Loucy (cell line): ENCODE results near the gene FHAD1.

ENCODE experiments used
- H2AFZ ChIP-seq: fragments of 200-600 bp; sonication (generic); 2 replicates; pipeline ENCODE4 v1.6.0; 2016; ENCODE audit warnings: antibody characterized with exemption, mild to moderate bottlenecking, low read length, moderate library complexity
- H3F3A ChIP-seq: fragments of 200-600 bp; 2 replicates; pipeline ENCODE4 v1.6.0; 2016; ENCODE audit warnings: antibody characterized with exemption, low read depth, mild to moderate bottlenecking
- H3K27me3 ChIP-seq: fragments of 200-600 bp; sonication (generic); 2 replicates; pipeline ENCODE4 v1.6.1; 2014; ENCODE audit warnings: low read length, mild to moderate bottlenecking; ENCODE audit not compliant: insufficient read depth, poor library complexity, severe bottlenecking
- H3K36me3 ChIP-seq: fragments of 200-600 bp; sonication (generic); 2 replicates; pipeline ENCODE4 v1.6.1; 2016; ENCODE audit warnings: low read length; ENCODE audit not compliant: insufficient read depth
- H3K4me1 ChIP-seq: fragments of 200-600 bp; sonication (generic); 2 replicates; pipeline ENCODE4 v1.5.1; 2014; ENCODE audit warnings: low read length, mild to moderate bottlenecking; ENCODE audit not compliant: insufficient read depth, poor library complexity, severe bottlenecking
- H3K4me2 ChIP-seq: fragments of 200-600 bp; sonication (generic); 2 replicates; pipeline ENCODE4 v1.6.0; 2014; ENCODE audit warnings: antibody characterized with exemption, low read length, low read depth, mild to moderate bottlenecking; ENCODE audit not compliant: poor library complexity, severe bottlenecking
- H3K4me3 ChIP-seq: fragments of 200-600 bp; sonication (generic); 2 replicates; pipeline ENCODE4 v1.5.1; 2014; ENCODE audit warnings: low read length, mild to moderate bottlenecking, mixed read lengths; ENCODE audit not compliant: poor library complexity, severe bottlenecking
- H3K79me2 ChIP-seq: fragments of 200-600 bp; sonication (generic); 2 replicates; pipeline ENCODE4 v1.6.1; 2014; ENCODE audit warnings: low read length; ENCODE audit not compliant: insufficient read depth
- H3K9ac ChIP-seq: fragments of 200-600 bp; sonication (generic); 2 replicates; pipeline ENCODE4 v1.6.0; 2014; ENCODE audit warnings: mild to moderate bottlenecking, low read depth, low read length, moderate library complexity; ENCODE audit not compliant: poor library complexity, severe bottlenecking
- H3K9me2 ChIP-seq: fragments of 200-600 bp; sonication (generic); replicated peaks from 2 replicates; pipeline ENCODE4 v1.6.1; 2016; ENCODE audit warnings: low read depth, low read length, mixed read lengths
- H3K9me3 ChIP-seq: fragments of 200-600 bp; sonication (generic); 2 replicates; pipeline ENCODE4 v1.6.1; 2014; ENCODE audit warnings: mild to moderate bottlenecking, antibody characterized with exemption, low read length, low read depth; ENCODE audit not compliant: insufficient read depth
- H4K20me1 ChIP-seq: fragments of 200-600 bp; sonication (generic); 2 replicates; pipeline ENCODE4 v1.6.0; 2014; ENCODE audit warnings: antibody characterized with exemption, low read length, mild to moderate bottlenecking; ENCODE audit not compliant: insufficient read depth, poor library complexity, severe bottlenecking
- EZH2phosphoT487 ChIP-seq: fragments of 200-600 bp; IDR thresholded peaks from 2 replicates; pipeline ENCODE4 v1.6.1; 2018; ENCODE audit warnings: antibody characterized with exemption, mild to moderate bottlenecking, moderate library complexity, borderline replicate concordance
- TF ChIP-seq, protein P1 (sequence below): fragments of 200-600 bp; sonication (generic); conservative IDR thresholded peaks from 2 replicates; pipeline ENCODE4 v1.5.1; 2014; ENCODE audit warnings: mild to moderate bottlenecking, antibody characterized with exemption, low read length

Gene FHAD1

DNA sequence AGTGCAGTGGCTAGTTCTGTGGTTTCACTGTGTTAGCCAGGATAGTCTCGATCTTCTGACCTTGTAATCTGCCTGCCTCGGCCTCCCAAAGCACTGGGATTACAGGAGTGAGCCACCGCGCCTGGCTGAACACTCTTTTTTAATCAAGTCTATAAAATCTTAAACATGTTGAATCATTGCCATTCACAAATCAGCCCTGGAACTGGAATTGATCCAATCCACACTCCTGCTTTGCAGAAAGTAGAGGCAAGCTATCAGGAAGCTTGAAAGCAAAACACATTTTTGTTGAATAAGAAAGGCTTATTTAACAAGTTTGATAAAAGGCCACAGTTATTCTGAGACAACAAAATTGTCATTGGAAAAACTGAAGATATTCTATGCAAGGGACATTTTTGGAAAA lies 144.3 kb downstream of the FHAD1 start:
- Histone ChIP-seq H3K36me3 (no peaks in the 10 kb centered on the region), H2AFZ (no peak overlapping the region), H3K4me1 (no peaks in the 10 kb centered on the region), H3K9me2 (no peaks in the 10 kb centered on the region), H3K9ac (no peak overlapping the region), H4K20me1 (no peaks in the 10 kb centered on the region), H3K4me2 (no peak overlapping the region), H3K4me3 (no peak overlapping the region), H3K9me3 (no peaks in the 10 kb centered on the region), H3F3A (no peaks in the 10 kb centered on the region), H3K27me3 (no peaks in the 10 kb centered on the region), H3K79me2 (no peaks in the 10 kb centered on the region)
- TF ChIP-seq EZH2phosphoT487: no peak
- TF ChIP-seq, protein P1, sequence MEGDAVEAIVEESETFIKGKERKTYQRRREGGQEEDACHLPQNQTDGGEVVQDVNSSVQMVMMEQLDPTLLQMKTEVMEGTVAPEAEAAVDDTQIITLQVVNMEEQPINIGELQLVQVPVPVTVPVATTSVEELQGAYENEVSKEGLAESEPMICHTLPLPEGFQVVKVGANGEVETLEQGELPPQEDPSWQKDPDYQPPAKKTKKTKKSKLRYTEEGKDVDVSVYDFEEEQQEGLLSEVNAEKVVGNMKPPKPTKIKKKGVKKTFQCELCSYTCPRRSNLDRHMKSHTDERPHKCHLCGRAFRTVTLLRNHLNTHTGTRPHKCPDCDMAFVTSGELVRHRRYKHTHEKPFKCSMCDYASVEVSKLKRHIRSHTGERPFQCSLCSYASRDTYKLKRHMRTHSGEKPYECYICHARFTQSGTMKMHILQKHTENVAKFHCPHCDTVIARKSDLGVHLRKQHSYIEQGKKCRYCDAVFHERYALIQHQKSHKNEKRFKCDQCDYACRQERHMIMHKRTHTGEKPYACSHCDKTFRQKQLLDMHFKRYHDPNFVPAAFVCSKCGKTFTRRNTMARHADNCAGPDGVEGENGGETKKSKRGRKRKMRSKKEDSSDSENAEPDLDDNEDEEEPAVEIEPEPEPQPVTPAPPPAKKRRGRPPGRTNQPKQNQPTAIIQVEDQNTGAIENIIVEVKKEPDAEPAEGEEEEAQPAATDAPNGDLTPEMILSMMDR: no peak

DNA sequence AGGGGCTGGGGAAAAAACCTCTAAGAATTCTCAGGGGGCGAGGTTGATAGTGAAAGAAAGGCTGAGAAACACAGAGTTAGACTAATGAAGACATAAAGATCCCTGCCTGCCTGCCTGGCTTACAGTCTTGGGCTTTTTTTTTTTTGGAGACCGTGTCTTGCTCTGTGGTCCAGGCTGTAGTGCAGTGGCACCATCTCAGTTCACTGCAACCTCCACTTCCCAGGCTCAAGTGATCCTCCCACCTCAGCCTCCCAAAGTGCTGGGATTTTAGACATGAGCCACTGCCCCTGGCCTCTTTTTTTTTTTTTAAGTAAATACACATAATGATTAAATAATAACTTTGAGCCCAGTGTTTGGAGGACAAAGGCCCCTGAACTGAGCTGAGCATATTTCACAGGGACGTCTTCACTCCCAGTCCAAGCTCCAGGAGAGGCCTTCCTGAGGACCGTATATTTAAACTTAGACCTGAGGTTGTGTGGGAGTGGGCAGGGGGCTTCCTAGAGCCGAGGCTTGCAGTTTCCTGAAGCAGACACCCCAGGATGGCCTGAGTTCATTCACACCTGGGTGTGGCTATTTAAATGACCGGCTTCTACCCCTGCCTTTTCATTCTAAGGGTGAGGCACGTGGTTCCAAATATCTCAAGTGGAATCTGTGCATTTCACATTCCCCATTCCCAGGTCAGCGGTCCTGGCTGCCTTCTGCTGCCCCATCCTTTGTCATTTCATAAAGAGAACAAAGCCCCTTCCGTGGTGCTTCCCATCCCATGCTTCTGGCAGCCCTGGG lies 146.6 kb downstream of the FHAD1 start:
- Histone ChIP-seq H3K4me1 (no peaks in the 10 kb centered on the region), H3K36me3 (no peaks in the 10 kb centered on the region), H3K4me2 (no peak overlapping the region), H3K9me3 (no peaks in the 10 kb centered on the region), H3K4me3 (no peak overlapping the region), H2AFZ (no peak overlapping the region), H3K27me3 (no peaks in the 10 kb centered on the region), H3K9me2 (no peaks in the 10 kb centered on the region), H4K20me1 (no peaks in the 10 kb centered on the region), H3F3A (no peaks in the 10 kb centered on the region), H3K79me2 (no peaks in the 10 kb centered on the region), H3K9ac (no peak overlapping the region)
- no peak for TF ChIP-seq EZH2phosphoT487
- TF ChIP-seq, protein P1: no peak

GRCh38 chr1:15394258-15394690 lies 147.3 kb downstream of the FHAD1 start:
- H3K9me2 ChIP-seq: no peaks in the 10 kb centered on the region
- H2AFZ ChIP-seq: no peak overlapping the region

More at GRCh38 chr1:15394258-15394690, 147.3 kb downstream of the FHAD1 start:
- Histone ChIP-seq H3K4me1 (no peaks in the 10 kb centered on the region), H4K20me1 (no peaks in the 10 kb centered on the region), H3K79me2 (no peaks in the 10 kb centered on the region), H3K27me3 (no peaks in the 10 kb centered on the region), H3K4me3 (no peak overlapping the region), H3K4me2 (no peak overlapping the region), H3K9ac (no peak overlapping the region), H3K36me3 (no peaks in the 10 kb centered on the region), H3F3A (no peaks in the 10 kb centered on the region), H3K9me3 (no peaks in the 10 kb centered on the region)
- TF ChIP-seq EZH2phosphoT487: no peak
- TF ChIP-seq, protein P1: no peak
